ENCODE data around the gene UGT1A3.

DNA sequence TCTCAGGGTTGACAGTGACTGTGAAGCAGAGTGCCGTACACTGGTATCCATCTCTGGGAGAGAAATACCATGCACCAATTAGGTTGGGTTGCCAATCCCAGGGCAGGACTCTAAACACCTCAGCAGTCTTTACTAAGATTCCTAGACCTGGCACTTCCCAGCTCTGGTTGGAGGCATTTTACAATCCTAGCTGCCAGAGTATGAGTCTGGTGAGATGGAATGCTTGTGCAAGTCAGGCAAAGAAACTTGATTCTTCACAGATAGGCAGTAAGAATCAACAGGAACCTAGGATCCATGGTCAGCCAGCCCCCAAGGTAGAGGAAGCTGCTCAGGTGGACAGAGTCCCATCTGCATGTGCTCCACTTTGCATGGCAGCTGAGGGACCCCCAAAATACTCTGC lies 22.1 kb upstream of the UGT1A3 start:
- no peak for TF ChIP-seq POLR2A (IDR thresholded peaks at IDR 0.05)
- TF ChIP-seq, protein P1, sequence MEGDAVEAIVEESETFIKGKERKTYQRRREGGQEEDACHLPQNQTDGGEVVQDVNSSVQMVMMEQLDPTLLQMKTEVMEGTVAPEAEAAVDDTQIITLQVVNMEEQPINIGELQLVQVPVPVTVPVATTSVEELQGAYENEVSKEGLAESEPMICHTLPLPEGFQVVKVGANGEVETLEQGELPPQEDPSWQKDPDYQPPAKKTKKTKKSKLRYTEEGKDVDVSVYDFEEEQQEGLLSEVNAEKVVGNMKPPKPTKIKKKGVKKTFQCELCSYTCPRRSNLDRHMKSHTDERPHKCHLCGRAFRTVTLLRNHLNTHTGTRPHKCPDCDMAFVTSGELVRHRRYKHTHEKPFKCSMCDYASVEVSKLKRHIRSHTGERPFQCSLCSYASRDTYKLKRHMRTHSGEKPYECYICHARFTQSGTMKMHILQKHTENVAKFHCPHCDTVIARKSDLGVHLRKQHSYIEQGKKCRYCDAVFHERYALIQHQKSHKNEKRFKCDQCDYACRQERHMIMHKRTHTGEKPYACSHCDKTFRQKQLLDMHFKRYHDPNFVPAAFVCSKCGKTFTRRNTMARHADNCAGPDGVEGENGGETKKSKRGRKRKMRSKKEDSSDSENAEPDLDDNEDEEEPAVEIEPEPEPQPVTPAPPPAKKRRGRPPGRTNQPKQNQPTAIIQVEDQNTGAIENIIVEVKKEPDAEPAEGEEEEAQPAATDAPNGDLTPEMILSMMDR (IDR thresholded peaks at IDR 0.05), result no peak
